SK-N-MC (cell line): ENCODE results near the gene TBL1Y.

ENCODE experiments used
- EZH2 ChIP-seq: fragments of 200-600 bp; sonication (generic); IDR thresholded peaks from one replicate; pipeline ENCODE4 v1.6.1; 2017; ENCODE audit warnings: antibody characterized with exemption
- FOXP2 ChIP-seq: optimal IDR thresholded peaks from 2 replicates; pipeline ENCODE3; 2011; ENCODE audit warnings: mild to moderate bottlenecking, moderate library complexity; ENCODE audit not compliant: insufficient read depth; ENCODE audit errors: extremely low read length, control extremely low read depth
- POLR2AphosphoS5 ChIP-seq: IDR thresholded peaks from 2 replicates; pipeline ENCODE4 v1.6.1; 2012; ENCODE audit warnings: mild to moderate bottlenecking, low read depth, low read length, borderline replicate concordance

DNA sequence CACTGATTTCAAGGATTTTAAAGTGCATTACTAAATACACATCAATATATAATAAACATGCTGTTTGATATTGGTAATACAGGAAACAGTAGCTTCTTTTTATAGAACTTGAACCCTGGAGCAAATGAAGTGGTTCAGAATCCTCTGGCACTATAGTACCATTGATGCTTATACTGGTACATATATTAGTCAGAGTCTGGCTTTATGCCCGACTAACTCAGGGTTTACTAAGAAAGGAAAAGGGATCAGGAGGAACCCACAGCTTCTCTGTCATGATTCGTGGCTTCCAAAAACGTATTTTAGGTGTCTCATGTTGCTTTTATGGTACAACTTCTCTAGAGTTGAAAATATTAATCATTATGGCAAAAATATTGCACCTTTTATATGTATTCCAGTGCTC lies 72.7 kb downstream of the TBL1Y start:
- TF ChIP-seq POLR2AphosphoS5 (no peak), EZH2 (no peak), FOXP2 (no peak)
